GM12878 (cell line): ENCODE measurements around the gene NRN1L. TPM values are rescaled to one million over a fixed set of nuclear protein-coding genes. Genes with fewer than 3 reads are reported as not detected.
A peak's percentile ranks its signal among the peaks of the same experiment; 100 is the strongest.

Source experiments
- ASH2L ChIP-seq: fragments of 300-600, 200-600 bp; sonication (generic); IDR thresholded peaks from 2 replicates; pipeline ENCODE4 v1.6.1; 2017; ENCODE audit warnings: low read depth, mild to moderate bottlenecking, borderline replicate concordance
- BRCA1 ChIP-seq: IDR thresholded peaks from 2 replicates; pipeline ENCODE4 v1.6.1; 2011; ENCODE audit warnings: low read depth, low read length, improper control_type of control experiment
- CBX5 ChIP-seq: sonication (generic); IDR thresholded peaks from 2 replicates; pipeline ENCODE4 v1.6.1; 2016; ENCODE audit warnings: low read depth, moderate library complexity, mild to moderate bottlenecking, inconsistent platforms
- CHD1 ChIP-seq: IDR thresholded peaks from 2 replicates; pipeline ENCODE4 v1.6.1; 2012; ENCODE audit warnings: low read depth, low read length, improper control_type of control experiment
- CHD2 ChIP-seq: IDR thresholded peaks from 2 replicates; pipeline ENCODE4 v1.6.1; 2011; ENCODE audit warnings: low read depth, low read length, improper control_type of control experiment, borderline replicate concordance
- ETV6 ChIP-seq, 2 experiments: fragments of 450-650 bp in 1 of 2; IDR thresholded peaks in 1 of 2; conservative IDR thresholded peaks in 1 of 2; 2 replicates each; pipeline ENCODE4 v1.6.1; 2014; ENCODE audit warnings: antibody characterized with exemption in 1 of 2, borderline replicate concordance in 1 of 2, low read depth in 1 of 2, mild to moderate bottlenecking in 1 of 2, moderate library complexity in 1 of 2
- HCFC1 ChIP-seq: fragments of 150-350 bp; IDR thresholded peaks from 2 replicates; pipeline ENCODE4 v1.6.1; 2014; ENCODE audit warnings: low read length
- HDAC6 ChIP-seq: fragments of 200-600 bp; sonication (generic); IDR thresholded peaks from one replicate; pipeline ENCODE4 v1.8.0; 2017; ENCODE audit warnings: antibody characterized with exemption; ENCODE audit not compliant: unreplicated experiment
- KLF5 ChIP-seq: fragments of 450-650 bp; IDR thresholded peaks from 2 replicates; pipeline ENCODE4 v1.6.1; 2014; ENCODE audit warnings: mild to moderate bottlenecking; ENCODE audit not compliant: partially characterized antibody
- LARP7 ChIP-seq: fragments of 450-650 bp; IDR thresholded peaks from 2 replicates; pipeline ENCODE4 v1.6.1; 2017; ENCODE audit warnings: mild to moderate bottlenecking
- MXI1 ChIP-seq: fragments of 150-350 bp; IDR thresholded peaks from 2 replicates; pipeline ENCODE4 v1.6.1; 2011; ENCODE audit warnings: low read depth, mild to moderate bottlenecking, inconsistent platforms, low read length, improper control_type of control experiment
- MYC ChIP-seq: IDR thresholded peaks from 2 replicates; pipeline ENCODE4 v1.6.1; 2011; ENCODE audit warnings: mild to moderate bottlenecking, low read length, moderate library complexity, inconsistent platforms; ENCODE audit not compliant: insufficient read depth, insufficient replicate concordance, insufficient read length, severe bottlenecking
- NFIC ChIP-seq: IDR thresholded peaks from 2 replicates; pipeline ENCODE4 v1.6.1; 2012; ENCODE audit warnings: low read depth, mild to moderate bottlenecking, inconsistent platforms, low read length, moderate library complexity
- NRF1 ChIP-seq: conservative IDR thresholded peaks from 2 replicates; pipeline ENCODE4 v1.6.1; 2011; ENCODE audit warnings: mild to moderate bottlenecking, low read depth, low read length, improper control_type of control experiment
- PAX8 ChIP-seq: fragments of 450-650 bp; IDR thresholded peaks from 2 replicates; pipeline ENCODE4 v1.6.1; 2017; ENCODE audit warnings: mild to moderate bottlenecking, moderate library complexity
- RBBP5 ChIP-seq: fragments of 200-600 bp; sonication (generic); conservative IDR thresholded peaks from 2 replicates; pipeline ENCODE4 v1.6.1; 2016
- RUNX3 ChIP-seq: IDR thresholded peaks from 2 replicates; pipeline ENCODE4 v1.6.1; 2012; ENCODE audit warnings: low read length, inconsistent platforms
- SIX5 ChIP-seq: IDR thresholded peaks from 2 replicates; pipeline ENCODE4 v1.6.1; 2011; ENCODE audit warnings: mild to moderate bottlenecking, low read depth, low read length, moderate library complexity; ENCODE audit not compliant: severe bottlenecking
- SMARCA5 ChIP-seq: fragments of 450-650 bp; IDR thresholded peaks from 2 replicates; pipeline ENCODE4 v1.6.1; 2017; ENCODE audit warnings: mild to moderate bottlenecking
- SP1 ChIP-seq: IDR thresholded peaks from one replicate; pipeline ENCODE4 v1.6.1; 2011; ENCODE audit warnings: low read depth, low read length
- SRF ChIP-seq, 2 experiments: IDR thresholded peaks; 2 replicates each; pipeline ENCODE4 v1.6.1; 2011; ENCODE audit warnings: low read depth in 2 of 2, low read length in 2 of 2, mild to moderate bottlenecking in 1 of 2, moderate library complexity in 1 of 2
- STAT3 ChIP-seq: IDR thresholded peaks from 2 replicates; pipeline ENCODE4 v1.6.1; 2011; ENCODE audit warnings: low read depth, low read length, improper control_type of control experiment
- TBL1XR1 ChIP-seq: IDR thresholded peaks from 2 replicates; pipeline ENCODE4 v1.6.1; 2012; ENCODE audit warnings: low read depth, low read length, improper control_type of control experiment
- TCF12 ChIP-seq: IDR thresholded peaks from 2 replicates; pipeline ENCODE4 v1.6.1; 2011; ENCODE audit warnings: low read depth, mild to moderate bottlenecking, low read length
- ZNF207 ChIP-seq: fragments of 450-650 bp; IDR thresholded peaks from 2 replicates; pipeline ENCODE4 v1.6.1; 2014; ENCODE audit warnings: antibody characterized with exemption, mild to moderate bottlenecking, borderline replicate concordance
- polyA plus RNA-seq, 11 experiments: library from polyadenylated mRNA; depleted of rRNA in 4 of 11; unstranded in 6 of 11; stranded (reverse) in 5 of 11; fragments of >200 nt; fragmentation: Nextera tagmentation in 4 of 11; fragmentation: Illumina TruSeq in 1 of 11; extraction: Ambion mirVana in 4 of 11; extraction: Trizol in 1 of 11; gene quantifications; 1 replicate in 1 of 11; 2 replicates in 10 of 11; pipeline versions ENCODE4 v1.2.1 to v1.2.3, GENCODE V29; 2011 to 2016; ENCODE audit warnings: inconsistent platforms in 2 of 11, missing spikeins in 2 of 11, low read depth in 1 of 11
- total RNA-seq, 4 experiments: library from RNA; depleted of rRNA in 3 of 4; stranded (reverse); fragments of >200 nt in 3 of 4; fragmentation: Illumina TruSeq in 1 of 4; extraction: Trizol in 1 of 4; gene quantifications; 2 replicates each; pipeline versions ENCODE4 v1.2.1 to v1.2.3, GENCODE V29; 2013 to 2021
- TF ChIP-seq, protein P1 (sequence below): fragments of 450-650 bp; IDR thresholded peaks from 2 replicates; pipeline ENCODE4 v1.6.1; 2016; ENCODE audit warnings: mild to moderate bottlenecking
- TF ChIP-seq, protein P2 (sequence below): IDR thresholded peaks from 2 replicates; pipeline ENCODE4 v1.6.1; 2011; ENCODE audit warnings: borderline replicate concordance, low read depth, mild to moderate bottlenecking, moderate library complexity, low read length; ENCODE audit not compliant: insufficient read depth, poor library complexity, severe bottlenecking
- TF ChIP-seq, protein P3 (sequence below): fragments of 450-650 bp; IDR thresholded peaks from 2 replicates; pipeline ENCODE4 v1.6.1; 2017; ENCODE audit warnings: borderline replicate concordance

Gene NRN1L
- total and polyA plus RNA-seq, 10 of the 15 experiments (the other 5 are each of a cell fraction or from before 2014, with no cell fraction given) = 0.11 to 0.99 (median 0.28) TPM; not detected in 3

DNA sequence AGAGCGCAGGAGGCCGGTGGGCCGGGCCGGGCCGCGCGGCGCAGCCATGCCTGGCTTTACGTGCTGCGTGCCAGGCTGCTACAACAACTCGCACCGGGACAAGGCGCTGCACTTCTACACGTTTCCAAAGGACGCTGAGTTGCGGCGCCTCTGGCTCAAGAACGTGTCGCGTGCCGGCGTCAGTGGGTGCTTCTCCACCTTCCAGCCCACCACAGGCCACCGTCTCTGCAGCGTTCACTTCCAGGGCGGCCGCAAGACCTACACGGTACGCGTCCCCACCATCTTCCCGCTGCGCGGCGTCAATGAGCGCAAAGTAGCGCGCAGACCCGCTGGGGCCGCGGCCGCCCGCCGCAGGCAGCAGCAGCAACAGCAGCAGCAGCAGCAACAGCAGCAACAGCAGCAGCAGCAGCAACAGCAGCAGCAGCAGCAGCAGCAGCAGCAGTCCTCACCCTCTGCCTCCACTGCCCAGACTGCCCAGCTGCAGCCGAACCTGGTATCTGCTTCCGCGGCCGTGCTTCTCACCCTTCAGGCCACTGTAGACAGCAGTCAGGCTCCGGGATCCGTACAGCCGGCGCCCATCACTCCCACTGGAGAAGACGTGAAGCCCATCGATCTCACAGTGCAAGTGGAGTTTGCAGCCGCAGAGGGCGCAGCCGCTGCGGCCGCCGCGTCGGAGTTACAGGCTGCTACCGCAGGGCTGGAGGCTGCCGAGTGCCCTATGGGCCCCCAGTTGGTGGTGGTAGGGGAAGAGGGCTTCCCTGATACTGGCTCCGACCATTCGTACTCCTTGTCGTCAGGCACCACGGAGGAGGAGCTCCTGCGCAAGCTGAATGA lies 42.0 kb upstream of the NRN1L start (continued):
- TF ChIP-seq MXI1 = no peak; the same call in 1 of the 2 replicates
- TF ChIP-seq TCF12 = no peak; the same call in 1 of the 2 replicates
- TF ChIP-seq ZNF207 = no peak
- TF ChIP-seq, protein P1, sequence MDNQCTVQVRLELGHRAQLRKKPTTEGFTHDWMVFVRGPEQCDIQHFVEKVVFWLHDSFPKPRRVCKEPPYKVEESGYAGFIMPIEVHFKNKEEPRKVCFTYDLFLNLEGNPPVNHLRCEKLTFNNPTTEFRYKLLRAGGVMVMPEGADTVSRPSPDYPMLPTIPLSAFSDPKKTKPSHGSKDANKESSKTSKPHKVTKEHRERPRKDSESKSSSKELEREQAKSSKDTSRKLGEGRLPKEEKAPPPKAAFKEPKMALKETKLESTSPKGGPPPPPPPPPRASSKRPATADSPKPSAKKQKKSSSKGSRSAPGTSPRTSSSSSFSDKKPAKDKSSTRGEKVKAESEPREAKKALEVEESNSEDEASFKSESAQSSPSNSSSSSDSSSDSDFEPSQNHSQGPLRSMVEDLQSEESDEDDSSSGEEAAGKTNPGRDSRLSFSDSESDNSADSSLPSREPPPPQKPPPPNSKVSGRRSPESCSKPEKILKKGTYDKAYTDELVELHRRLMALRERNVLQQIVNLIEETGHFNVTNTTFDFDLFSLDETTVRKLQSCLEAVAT = no peak
- no peak for TF ChIP-seq HCFC1
- TF ChIP-seq ASH2L = no peak
- TF ChIP-seq TBL1XR1 = no peak
- no peak for TF ChIP-seq NFIC
- TF ChIP-seq KLF5 = no peak
- no peak for TF ChIP-seq RBBP5
- no peak for TF ChIP-seq STAT3
- no peak for TF ChIP-seq CHD1
- peak; percentile 2 for TF ChIP-seq SP1
- no peak for TF ChIP-seq BRCA1
- TF ChIP-seq PAX8 = no peak
- no peak for TF ChIP-seq MYC
- TF ChIP-seq, protein P2, sequence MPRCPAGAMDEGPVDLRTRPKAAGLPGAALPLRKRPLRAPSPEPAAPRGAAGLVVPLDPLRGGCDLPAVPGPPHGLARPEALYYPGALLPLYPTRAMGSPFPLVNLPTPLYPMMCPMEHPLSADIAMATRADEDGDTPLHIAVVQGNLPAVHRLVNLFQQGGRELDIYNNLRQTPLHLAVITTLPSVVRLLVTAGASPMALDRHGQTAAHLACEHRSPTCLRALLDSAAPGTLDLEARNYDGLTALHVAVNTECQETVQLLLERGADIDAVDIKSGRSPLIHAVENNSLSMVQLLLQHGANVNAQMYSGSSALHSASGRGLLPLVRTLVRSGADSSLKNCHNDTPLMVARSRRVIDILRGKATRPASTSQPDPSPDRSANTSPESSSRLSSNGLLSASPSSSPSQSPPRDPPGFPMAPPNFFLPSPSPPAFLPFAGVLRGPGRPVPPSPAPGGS = no peak
- peak; percentile 59 for TF ChIP-seq RUNX3
- no peak for TF ChIP-seq CHD2
- no peak for TF ChIP-seq ETV6 (conservative IDR thresholded peaks at IDR 0.05 in 1 of 2, IDR thresholded peaks at IDR 0.05 in 1 of 2; ENCODE audit: borderline replicate concordance in 1 of 2, low read depth in 1 of 2)
- 0 out of 2 replicates have a peak, but pooled peaks have one; percentile 74 for TF ChIP-seq SMARCA5
- no peak for TF ChIP-seq SRF (IDR thresholded peaks at IDR 0.05; ENCODE audit: low read depth in 2 of 2, low read length in 2 of 2)
- TF ChIP-seq CBX5 = peak; percentile 22; the same call in 1 of the 2 replicates
- TF ChIP-seq SIX5 = no peak
- TF ChIP-seq, protein P3, sequence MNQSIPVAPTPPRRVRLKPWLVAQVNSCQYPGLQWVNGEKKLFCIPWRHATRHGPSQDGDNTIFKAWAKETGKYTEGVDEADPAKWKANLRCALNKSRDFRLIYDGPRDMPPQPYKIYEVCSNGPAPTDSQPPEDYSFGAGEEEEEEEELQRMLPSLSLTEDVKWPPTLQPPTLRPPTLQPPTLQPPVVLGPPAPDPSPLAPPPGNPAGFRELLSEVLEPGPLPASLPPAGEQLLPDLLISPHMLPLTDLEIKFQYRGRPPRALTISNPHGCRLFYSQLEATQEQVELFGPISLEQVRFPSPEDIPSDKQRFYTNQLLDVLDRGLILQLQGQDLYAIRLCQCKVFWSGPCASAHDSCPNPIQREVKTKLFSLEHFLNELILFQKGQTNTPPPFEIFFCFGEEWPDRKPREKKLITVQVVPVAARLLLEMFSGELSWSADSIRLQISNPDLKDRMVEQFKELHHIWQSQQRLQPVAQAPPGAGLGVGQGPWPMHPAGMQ = no peak
- peak; percentile 23; the same call in 1 of the 2 replicates for TF ChIP-seq NRF1
- TF ChIP-seq LARP7 = no peak
- no peak for TF ChIP-seq HDAC6
